Measurements from ENCODE around the gene HOXA10. TPM values are rescaled to one million over a fixed set of nuclear protein-coding genes. Genes with fewer than 3 reads are reported as not detected.

The HOXA10 gene
- polyA plus RNA-seq, 3 donors: 0.09 to 3.2 (median 0.33) TPM

GRCh38 chr7:27185013-27185853 is 11.1 kb upstream of the HOXA10 start, which contains the start of gene HOXA11:
Gene HOXA11 (minus strand): TSS chr7:27185232. CDS start chr7:27185144, 88 bp downstream.
- peak within 1 kb of the TSS; percentile 72 to 93 for H3K4me3 Mint-ChIP-seq
- Histone ChIP-seq H3K27me3 (ENCODE audit: control insufficient read depth in 2 of 2, insufficient read depth in 2 of 2, low read length in 2 of 2) (peaks cover 86 to 99% of the 10 kb centered on the region in 2 donors), H3K4me1 (ENCODE audit: control insufficient read depth in 1 of 2, insufficient read depth in 2 of 2, low read length in 2 of 2) (peaks cover 49 to 51% of the 10 kb centered on the region in 2 donors), H3K4me2 (replicated peaks; ENCODE audit: extremely low read depth, low read length, poor library complexity, severe bottlenecking) (peak within 1 kb of the TSS; percentile 76), H2AFZ (ENCODE audit: insufficient read depth, low read depth, low read length, poor library complexity, severe bottlenecking) (peak within 1 kb of the TSS; percentile 58), H4K20me1 (ENCODE audit: insufficient read depth, low read length) (no peaks in the 10 kb centered on the region), H3K79me2 (ENCODE audit: insufficient read depth, low read length) (no peaks in the 10 kb centered on the region), H3K27ac (ENCODE audit: low read depth in 1 of 2, low read length in 2 of 2) (no peak within 1 kb of the TSS), H3K36me3 (replicated peaks in 1 of 2; ENCODE audit: control insufficient read depth in 1 of 2, insufficient read depth in 2 of 2, low read length in 2 of 2) (no peaks in the 10 kb centered on the region), H3K4me3 (replicated peaks in 1 of 3; ENCODE audit: low read depth in 2 of 3, low read length in 3 of 3) (peak within 1 kb of the TSS in 2 of 3 experiments; percentile 20 to 71), H3K9ac (ENCODE audit: insufficient read depth, low read length, poor library complexity, severe bottlenecking) (no peak within 1 kb of the TSS), H3K9me3 (replicated peaks in 1 of 2; ENCODE audit: control insufficient read depth in 1 of 2, insufficient read depth in 1 of 2, low read length in 2 of 2) (peaks cover 11 to 59% of the 10 kb centered on the region in 2 donors)
- TF ChIP-seq CTCF (IDR thresholded peaks at IDR 0.05): no peak
- peak in 2 of 3 donors; percentile 58 to 76 for DNase-seq
- peak within 1 kb of the TSS in 1 of 7 donors; percentile 47 for H3K27ac Mint-ChIP-seq
- peaks cover 96 to 99% (median 99%) of the 10 kb centered on the region in 3 donors for H3K27me3 Mint-ChIP-seq (ENCODE audit: low read depth in 3 of 3)
- H3K4me1 Mint-ChIP-seq: peaks cover 64% of the 10 kb centered on the region
- WGBS (ENCODE audit: insufficient coverage): 6% methylated on average over 34 of the region's 43 CpGs
- intact Hi-C loops (cut with micrococcal nuclease): loop anchor here (5.0 kb wide), 1 partner anchor 33 kb away; the partner anchor contains the start of gene HOXA3 (in 2 of the 2)
- peaks cover 3 to 52% (median 38%) of the 10 kb centered on the region in 7 donors for H3K9me3 Mint-ChIP-seq
- peaks cover 18 to 34% of the 10 kb centered on the region in 2 donors for H3K36me3 Mint-ChIP-seq

GRCh38 chr7:27184337-27185012 is 10.4 kb upstream of the HOXA10 start:
- Histone ChIP-seq H3K36me3 (replicated peaks in 1 of 2; ENCODE audit: control insufficient read depth in 1 of 2, insufficient read depth in 2 of 2, low read length in 2 of 2) (no peaks in the 10 kb centered on the region), H3K9ac (ENCODE audit: insufficient read depth, low read length, poor library complexity, severe bottlenecking) (no peak overlapping the region), H2AFZ (ENCODE audit: insufficient read depth, low read depth, low read length, poor library complexity, severe bottlenecking) (peak overlapping the region; percentile 58), H3K4me1 (ENCODE audit: control insufficient read depth in 1 of 2, insufficient read depth in 2 of 2, low read length in 2 of 2) (peaks cover 55 to 56% of the 10 kb centered on the region in 2 donors), H3K4me3 (replicated peaks in 1 of 3; ENCODE audit: low read depth in 2 of 3, low read length in 3 of 3) (peak overlapping the region in 2 of 3 experiments; percentile 20 to 71), H3K79me2 (ENCODE audit: insufficient read depth, low read length) (no peaks in the 10 kb centered on the region), H3K27me3 (ENCODE audit: control insufficient read depth in 2 of 2, insufficient read depth in 2 of 2, low read length in 2 of 2) (peaks cover 81 to 99% of the 10 kb centered on the region in 2 donors), H3K9me3 (replicated peaks in 1 of 2; ENCODE audit: control insufficient read depth in 1 of 2, insufficient read depth in 1 of 2, low read length in 2 of 2) (peaks cover 11 to 53% of the 10 kb centered on the region in 2 donors), H3K27ac (ENCODE audit: low read depth in 1 of 2, low read length in 2 of 2) (no peak overlapping the region), H4K20me1 (ENCODE audit: insufficient read depth, low read length) (no peaks in the 10 kb centered on the region), H3K4me2 (replicated peaks; ENCODE audit: extremely low read depth, low read length, poor library complexity, severe bottlenecking) (peak overlapping the region; percentile 76)
- Mint-ChIP-seq H3K36me3 (peaks cover 18 to 31% of the 10 kb centered on the region in 2 donors), H3K4me1 (peaks cover 62% of the 10 kb centered on the region), H3K9me3 (peaks cover 3 to 45% (median 33%) of the 10 kb centered on the region in 7 donors), H3K27me3 (ENCODE audit: low read depth in 3 of 3) (peaks cover 94 to 99% (median 99%) of the 10 kb centered on the region in 3 donors), H3K4me3 (peak overlapping the region; percentile 72 to 93), H3K27ac (peak overlapping the region in 1 of 7 donors; percentile 41)
- 2% methylated on average over 65 of the region's 72 CpGs for WGBS (ENCODE audit: insufficient coverage)
- no peak for TF ChIP-seq CTCF (IDR thresholded peaks at IDR 0.05)
- DNase-seq: peak in 1 of 3 donors; percentile 44
- intact Hi-C loops (cut with micrococcal nuclease): loop anchor here (1.0 to 5.0 kb wide), 2 partner anchors 11 to 32 kb away; partner anchors contain the start of gene HOXA3 (in 2 of the 2)

All from CD14-positive monocyte (primary cell).